ENCODE measurements around the gene SPSB4.

SPSB4 gene

DNA sequence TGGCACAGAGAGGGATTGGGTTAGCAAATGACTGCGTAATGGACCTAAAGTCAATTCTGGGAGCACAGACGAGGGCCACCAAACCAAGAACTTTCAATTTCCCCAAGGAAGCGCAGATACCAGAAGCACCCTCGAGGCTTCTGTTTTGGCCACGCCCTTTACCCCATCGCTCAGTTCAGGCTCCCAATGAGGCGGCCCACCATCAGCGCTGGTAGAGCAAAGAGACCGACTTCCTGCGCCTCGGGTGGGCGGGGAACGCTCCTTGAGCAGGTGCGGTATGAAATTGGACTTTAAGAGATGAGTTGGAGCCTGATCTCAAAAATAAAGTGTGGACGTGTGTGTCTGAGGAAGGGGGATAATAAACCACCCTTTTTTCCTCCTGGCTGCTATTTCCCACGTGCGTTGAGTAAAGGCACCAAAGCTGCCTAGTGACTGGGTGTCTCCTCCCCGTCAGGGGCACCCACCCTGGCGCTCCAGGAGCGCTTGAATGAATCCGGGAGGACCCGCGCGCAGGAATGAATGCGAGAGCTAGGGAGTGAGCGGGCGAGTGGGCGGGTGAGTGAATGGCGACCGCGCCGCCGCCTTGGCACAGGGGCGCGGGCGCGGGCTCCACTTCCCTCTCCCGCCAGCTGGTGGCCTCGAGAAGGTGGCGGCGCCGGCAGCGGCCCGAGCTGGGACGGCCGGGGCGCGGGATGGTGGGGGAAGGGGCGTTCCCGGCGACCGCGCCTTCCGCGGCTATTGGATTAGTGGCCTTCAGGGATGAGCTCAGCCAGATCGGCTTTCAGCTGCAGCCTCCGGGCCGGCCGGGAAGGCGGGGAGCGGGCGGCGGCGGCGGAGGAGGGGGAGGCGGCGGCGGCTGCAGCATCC is at the start of gene SPSB4:
TSS of gene SPSB4 (plus strand) at position 772 of the 867 bp plus-strand sequence. CDS start 14,758 bp downstream, outside the sequence.
- DNase-seq (ENCODE audit: low read depth): peak; percentile 57
- TF ChIP-seq, protein P1, sequence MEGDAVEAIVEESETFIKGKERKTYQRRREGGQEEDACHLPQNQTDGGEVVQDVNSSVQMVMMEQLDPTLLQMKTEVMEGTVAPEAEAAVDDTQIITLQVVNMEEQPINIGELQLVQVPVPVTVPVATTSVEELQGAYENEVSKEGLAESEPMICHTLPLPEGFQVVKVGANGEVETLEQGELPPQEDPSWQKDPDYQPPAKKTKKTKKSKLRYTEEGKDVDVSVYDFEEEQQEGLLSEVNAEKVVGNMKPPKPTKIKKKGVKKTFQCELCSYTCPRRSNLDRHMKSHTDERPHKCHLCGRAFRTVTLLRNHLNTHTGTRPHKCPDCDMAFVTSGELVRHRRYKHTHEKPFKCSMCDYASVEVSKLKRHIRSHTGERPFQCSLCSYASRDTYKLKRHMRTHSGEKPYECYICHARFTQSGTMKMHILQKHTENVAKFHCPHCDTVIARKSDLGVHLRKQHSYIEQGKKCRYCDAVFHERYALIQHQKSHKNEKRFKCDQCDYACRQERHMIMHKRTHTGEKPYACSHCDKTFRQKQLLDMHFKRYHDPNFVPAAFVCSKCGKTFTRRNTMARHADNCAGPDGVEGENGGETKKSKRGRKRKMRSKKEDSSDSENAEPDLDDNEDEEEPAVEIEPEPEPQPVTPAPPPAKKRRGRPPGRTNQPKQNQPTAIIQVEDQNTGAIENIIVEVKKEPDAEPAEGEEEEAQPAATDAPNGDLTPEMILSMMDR (IDR thresholded peaks at IDR 0.05; ENCODE audit: insufficient read depth, low read depth, low read length, missing control alignments): no peak
- no peak within 1 kb of the TSS for H3K4me3 ChIP-seq (ENCODE audit: low read length)

DNA sequence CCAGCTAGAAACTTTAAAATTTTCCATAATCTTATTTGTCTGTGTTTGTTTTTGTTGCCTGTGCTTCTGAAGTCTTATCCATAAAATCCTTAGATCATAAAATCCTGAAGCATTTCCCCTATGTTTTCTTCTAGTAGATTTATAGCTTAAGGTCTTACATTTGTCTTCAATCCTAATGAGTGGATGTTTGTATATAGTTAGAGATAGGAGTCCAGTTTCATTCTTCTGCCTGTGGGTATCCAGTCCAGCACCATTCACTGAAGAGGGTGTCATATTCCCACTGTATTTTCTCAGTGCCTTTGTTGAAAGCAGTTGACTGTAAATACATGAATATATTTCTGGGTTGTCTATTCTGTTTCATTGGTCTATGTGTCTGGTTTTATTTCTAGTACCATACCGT is 44.8 kb upstream of the SPSB4 start:
- no peak overlapping the region for H3K4me3 ChIP-seq (ENCODE audit: low read length)
- TF ChIP-seq, protein P1 (IDR thresholded peaks at IDR 0.05; ENCODE audit: insufficient read depth, low read depth, low read length, missing control alignments): no peak
- DNase-seq (ENCODE audit: low read depth): no peak

DNA sequence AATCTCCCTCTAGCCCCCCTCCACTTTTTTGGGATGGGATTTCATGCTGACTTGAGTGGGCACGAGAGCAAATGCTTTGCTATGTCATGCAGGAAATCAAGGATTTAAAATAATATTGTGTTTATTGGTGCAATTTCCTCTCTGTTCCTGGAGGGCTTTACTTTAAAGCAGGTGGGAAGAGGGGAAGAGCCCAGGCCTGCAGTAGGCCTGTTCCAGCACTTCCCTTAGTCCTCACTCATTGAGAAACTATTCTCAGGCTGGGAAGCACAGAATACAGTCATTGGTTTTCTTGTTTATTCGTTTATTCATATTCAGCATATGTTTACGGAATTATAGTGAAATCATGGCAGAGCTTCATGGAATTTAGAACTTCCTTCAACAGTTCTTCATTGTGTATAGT is 41.7 kb upstream of the SPSB4 start:
- DNase-seq (ENCODE audit: low read depth): peak; percentile 82
- no peak overlapping the region for H3K4me3 ChIP-seq (ENCODE audit: low read length)
- TF ChIP-seq, protein P1 (IDR thresholded peaks at IDR 0.05; ENCODE audit: insufficient read depth, low read depth, low read length, missing control alignments): no peak

DNA sequence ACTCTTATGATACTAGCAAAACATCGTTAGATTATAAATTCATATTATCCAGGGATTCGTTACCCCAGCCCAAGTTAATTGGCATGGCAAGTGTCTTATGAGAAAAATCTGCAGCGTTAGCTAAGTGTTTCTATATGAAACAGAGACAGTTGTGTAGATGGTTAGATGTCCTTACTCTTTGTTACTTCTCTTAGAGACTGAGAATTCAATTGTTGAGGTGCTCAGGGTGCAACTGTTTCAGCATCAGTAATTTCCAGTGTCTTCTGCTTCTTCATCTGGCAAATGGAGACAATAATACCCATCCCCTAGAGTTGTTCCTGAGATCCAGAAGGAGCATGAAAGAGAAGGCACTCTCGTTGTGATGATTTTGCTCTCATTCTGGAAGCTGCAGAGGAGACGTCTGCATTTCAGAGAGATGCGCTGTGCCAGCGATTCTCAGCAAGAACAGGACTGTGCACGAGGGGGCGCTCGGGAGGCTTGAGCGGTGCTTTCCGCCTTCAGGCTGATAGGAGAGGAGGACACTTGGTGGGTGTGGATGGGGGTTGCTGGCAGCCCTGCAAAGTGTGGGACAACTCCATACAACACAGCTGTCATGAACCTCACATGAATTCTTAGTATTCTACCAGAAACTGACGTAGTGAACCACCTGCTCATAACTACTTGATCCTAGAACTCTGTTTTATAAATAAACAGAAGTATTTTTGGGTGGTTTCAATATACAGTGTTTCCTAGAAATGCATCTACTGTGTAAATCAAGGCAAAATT is 39.7 kb upstream of the SPSB4 start:
- no peak overlapping the region for H3K4me3 ChIP-seq (ENCODE audit: low read length)
- DNase-seq (ENCODE audit: low read depth): peak; percentile 69
- TF ChIP-seq, protein P1 (IDR thresholded peaks at IDR 0.05; ENCODE audit: insufficient read depth, low read depth, low read length, missing control alignments): peak; percentile 85

DNA sequence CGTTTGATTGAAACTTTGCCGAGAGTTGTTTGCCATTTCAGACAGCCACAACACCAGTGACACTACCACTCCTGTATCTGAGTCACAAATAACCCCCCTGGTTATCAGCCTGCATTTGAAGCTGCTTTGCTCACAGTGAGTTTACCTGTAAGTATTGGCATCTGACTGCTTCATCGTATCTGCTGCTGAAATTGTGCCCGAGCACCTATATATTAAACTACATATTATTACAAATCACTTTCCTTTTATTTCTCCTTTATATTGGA is 39.2 kb upstream of the SPSB4 start:
- H3K4me3 ChIP-seq (ENCODE audit: low read length): no peak overlapping the region
- TF ChIP-seq, protein P1 (IDR thresholded peaks at IDR 0.05; ENCODE audit: insufficient read depth, low read depth, low read length, missing control alignments): no peak
- DNase-seq (ENCODE audit: low read depth): no peak

DNA sequence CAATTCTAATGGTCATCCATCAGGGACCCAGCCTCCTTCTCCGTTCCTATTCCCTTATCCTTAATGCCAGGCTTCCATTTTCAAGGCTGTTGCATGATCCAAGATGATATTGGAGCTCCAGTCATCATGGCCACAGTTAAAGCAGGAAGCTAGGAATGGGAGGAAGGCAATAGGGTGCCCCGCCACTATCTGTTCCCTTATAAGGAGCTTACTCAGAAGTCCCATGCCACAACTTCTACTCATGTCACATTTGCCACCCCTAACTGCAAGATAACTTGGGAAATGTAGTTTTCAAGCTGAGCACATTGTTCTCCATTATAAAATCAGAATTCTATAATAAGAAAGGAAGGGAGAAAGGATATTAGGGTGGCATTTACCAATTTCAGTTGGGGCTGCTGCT is 38.6 kb upstream of the SPSB4 start:
- H3K4me3 ChIP-seq (ENCODE audit: low read length): no peak overlapping the region
- DNase-seq (ENCODE audit: low read depth): no peak
- TF ChIP-seq, protein P1 (IDR thresholded peaks at IDR 0.05; ENCODE audit: insufficient read depth, low read depth, low read length, missing control alignments): no peak
